HL-60 (cell line): ENCODE results near the gene NOBOX.
"Not testable (repeated sequence)": the region's sequence is repeated elsewhere in the genome, so short reads cannot be mapped to it uniquely, and the experiment has no call there.

Source experiments
- CTCF ChIP-seq: IDR thresholded peaks from one replicate; pipeline ENCODE4 v1.5.1; 2011; ENCODE audit warnings: low read length, control low read depth, inconsistent platforms; ENCODE audit not compliant: insufficient read depth
- GABPA ChIP-seq: IDR thresholded peaks from 2 replicates; pipeline ENCODE4 v1.6.1; 2012; ENCODE audit warnings: low read depth
- REST ChIP-seq: IDR thresholded peaks from 2 replicates; pipeline ENCODE4 v1.6.1; 2012; ENCODE audit warnings: low read depth; ENCODE audit not compliant: insufficient replicate concordance

GRCh38 chr7:144367250-144367649, 36.2 kb downstream of the NOBOX start:
- not testable (repeated sequence) for TF ChIP-seq CTCF, REST, GABPA
